Common myeloid progenitor, CD34-positive (primary cell): ENCODE results near the gene SRRM4.

ENCODE experiments used
- CTCF ChIA-PET: fragments of 350-600 bp; sonication (Branson Sonifier 250); formaldehyde crosslinking; loops from one replicate; lab custom pipeline; 2021; ENCODE audit warnings: antibody characterized with exemption; lab: Charles Lee
- POLR2A ChIA-PET: fragments of 350-600 bp; sonication (Branson Sonifier 250); formaldehyde crosslinking; loops from one replicate; lab custom pipeline; 2021; ENCODE audit warnings: antibody characterized with exemption; lab: Charles Lee
- DNase-seq, 3 donors: peaks; one replicate each; pipeline versions ENCODE4 v3.0.0 to v3.0.0-alpha.2; 2013
- H3K27ac ChIP-seq, 2 experiments: 1 replicate in 1 of 2; 2 replicates in 1 of 2; pipeline ENCODE4 v1.7.0; 2013; ENCODE audit warnings: inconsistent platforms in 2 of 2, low read length in 2 of 2, mild to moderate bottlenecking in 2 of 2, low read depth in 1 of 2, moderate library complexity in 1 of 2; ENCODE audit not compliant: severe bottlenecking in 2 of 2, insufficient read depth in 1 of 2, poor library complexity in 1 of 2
- H3K27me3 ChIP-seq, 5 experiments: replicated peaks in 2 of 5; 1 replicate in 3 of 5; 2 replicates in 2 of 5; pipeline versions ENCODE4 v1.6.1 to v1.7.0; 2013; ENCODE audit warnings: low read length in 4 of 5, mild to moderate bottlenecking in 2 of 5, moderate library complexity in 2 of 5, inconsistent platforms in 1 of 5; ENCODE audit not compliant: insufficient read depth in 5 of 5, control insufficient read depth in 4 of 5
- H3K36me3 ChIP-seq, 4 experiments: 1 replicate in 2 of 4; 2 replicates in 2 of 4; pipeline versions ENCODE4 v1.6.1 to v1.7.0; 2013; ENCODE audit warnings: low read length in 3 of 4, control low read depth in 1 of 4, mild to moderate bottlenecking in 1 of 4; ENCODE audit not compliant: control insufficient read depth in 4 of 4, insufficient read depth in 4 of 4
- H3K4me1 ChIP-seq, 4 experiments: 1 replicate in 3 of 4; 2 replicates in 1 of 4; pipeline versions ENCODE4 v1.6.1 to v1.7.1; 2013; ENCODE audit warnings: low read length in 3 of 4, mild to moderate bottlenecking in 3 of 4, control low read depth in 1 of 4, inconsistent platforms in 1 of 4, moderate library complexity in 1 of 4; ENCODE audit not compliant: control insufficient read depth in 4 of 4, insufficient read depth in 4 of 4; ENCODE audit errors: control extremely low read depth in 1 of 4
- H3K4me3 ChIP-seq, 7 experiments: 1 replicate in 4 of 7; 2 replicates in 3 of 7; pipeline versions ENCODE4 v1.5.1 to v1.7.0; 2013; ENCODE audit warnings: mild to moderate bottlenecking in 7 of 7, low read length in 6 of 7, moderate library complexity in 6 of 7, inconsistent platforms in 2 of 7, low read depth in 2 of 7, control low read depth in 1 of 7; ENCODE audit not compliant: insufficient read depth in 4 of 7, control insufficient read depth in 1 of 7; ENCODE audit errors: extremely low read depth in 1 of 7
- H3K9me3 ChIP-seq, 5 experiments: 1 replicate in 4 of 5; 2 replicates in 1 of 5; pipeline versions ENCODE4 v1.6.1 to v1.7.1; 2013; ENCODE audit warnings: low read length in 4 of 5, mild to moderate bottlenecking in 2 of 5, inconsistent platforms in 1 of 5, low read depth in 1 of 5, moderate library complexity in 1 of 5; ENCODE audit not compliant: control insufficient read depth in 4 of 5, insufficient read depth in 2 of 5; ENCODE audit errors: control extremely low read depth in 1 of 5
- WGBS: methylation state at CpG from one replicate; pipeline ENCODE4 v1.1.5; 2013; ENCODE audit not compliant: insufficient coverage; 5-methylcytosine and 5-hydroxymethylcytosine counted together

SRRM4 gene

GRCh38 chr12:119130523-119130922 is 149.2 kb downstream of the SRRM4 start:
- Histone ChIP-seq H3K4me3 (no peak overlapping the region), H3K27me3 (no peaks in the 10 kb centered on the region), H3K36me3 (no peaks in the 10 kb centered on the region), H3K27ac (no peak overlapping the region), H3K4me1 (no peaks in the 10 kb centered on the region), H3K9me3 (peaks cover 2 to 33% (median 8%) of the 10 kb centered on the region in 5 experiments)
- 90% methylated on average over 6 of the region's 10 CpGs for WGBS
- ChIA-PET CTCF (no interaction called here), POLR2A (no interaction called here)
- no peak for DNase-seq

GRCh38 chr12:119134284-119135072 is 153.1 kb downstream of the SRRM4 start:
- CTCF ChIA-PET = no interaction called here
- POLR2A ChIA-PET = no interaction called here
- DNase-seq = no peak
- Histone ChIP-seq H3K36me3 (no peaks in the 10 kb centered on the region), H3K9me3 (peaks cover 2 to 33% (median 8%) of the 10 kb centered on the region in 5 experiments), H3K4me1 (no peaks in the 10 kb centered on the region), H3K4me3 (no peak overlapping the region), H3K27ac (no peak overlapping the region), H3K27me3 (no peaks in the 10 kb centered on the region)
- 60% methylated on average over 3 of the region's 3 CpGs for WGBS

- Histone ChIP-seq H3K27me3 (peaks cover 0 to 1% (median 0%) of the 10 kb centered on the region in 5 experiments), H3K9me3 (peaks cover 2 to 24% (median 8%) of the 10 kb centered on the region in 5 experiments), H3K27ac (no peak overlapping the region), H3K4me1 (no peaks in the 10 kb centered on the region), H3K4me3 (no peak overlapping the region), H3K36me3 (no peaks in the 10 kb centered on the region)
- 86% methylated on average over 1 of the region's 4 CpGs for WGBS
- ChIA-PET POLR2A (no interaction called here), CTCF (no interaction called here)
- no peak for DNase-seq
Observed at GRCh38 chr12:119136811-119137410, 155.6 kb downstream of the SRRM4 start.

- Histone ChIP-seq H3K27me3 (peaks cover 0 to 8% (median 1%) of the 10 kb centered on the region in 5 experiments), H3K36me3 (no peaks in the 10 kb centered on the region), H3K9me3 (peaks cover 0 to 5% (median 0%) of the 10 kb centered on the region in 5 experiments), H3K4me1 (no peaks in the 10 kb centered on the region), H3K4me3 (no peak overlapping the region), H3K27ac (no peak overlapping the region)
- WGBS = 89% methylated on average over 2 of the region's 2 CpGs
- POLR2A ChIA-PET = interaction anchor here (0.7 kb wide), 1 partner anchor 20 kb away, joined by 4 read pairs; no protein-coding TSS in a partner anchor
- no peak for DNase-seq
- CTCF ChIA-PET = no interaction called here
Observed at GRCh38 chr12:119139448-119139847, 158.1 kb downstream of the SRRM4 start.

- H3K4me1 ChIP-seq = no peaks in the 10 kb centered on the region
- no peak for DNase-seq
- no peak overlapping the region for H3K27ac ChIP-seq
- ChIA-PET CTCF (no interaction called here), POLR2A (no interaction called here)
- H3K4me3 ChIP-seq = no peak overlapping the region
- no peaks in the 10 kb centered on the region for H3K9me3 ChIP-seq
- H3K27me3 ChIP-seq = peaks cover 0 to 17% (median 3%) of the 10 kb centered on the region in 5 experiments
- 45% methylated on average over 11 of the region's 13 CpGs for WGBS
- no peaks in the 10 kb centered on the region for H3K36me3 ChIP-seq
Observed at GRCh38 chr12:119145367-119145766, 164.0 kb downstream of the SRRM4 start.

GRCh38 chr12:119147847-119148448 is 166.6 kb downstream of the SRRM4 start:
- ChIA-PET POLR2A (no interaction called here), CTCF (no interaction called here)
- H3K4me3 ChIP-seq = no peak overlapping the region
- WGBS = 100% methylated on average over 1 of the region's 2 CpGs
- no peak overlapping the region for H3K27ac ChIP-seq
- peaks cover 0 to 13% (median 0%) of the 10 kb centered on the region in 5 experiments for H3K9me3 ChIP-seq
- H3K4me1 ChIP-seq = peaks cover 0 to under 1% (median 0%) of the 10 kb centered on the region in 4 experiments
- no peak for DNase-seq
- no peaks in the 10 kb centered on the region for H3K36me3 ChIP-seq
- H3K27me3 ChIP-seq = peaks cover 0 to 20% (median 5%) of the 10 kb centered on the region in 5 experiments

GRCh38 chr12:119149270-119149669 is 167.9 kb downstream of the SRRM4 start:
- Histone ChIP-seq H3K27me3 (peaks cover 0 to 17% (median 7%) of the 10 kb centered on the region in 5 experiments), H3K27ac (no peak overlapping the region), H3K36me3 (no peaks in the 10 kb centered on the region), H3K9me3 (peaks cover 0 to 13% (median 0%) of the 10 kb centered on the region in 5 experiments), H3K4me3 (no peak overlapping the region), H3K4me1 (peaks cover 0 to 12% (median 5%) of the 10 kb centered on the region in 4 experiments)
- DNase-seq = no peak
- POLR2A ChIA-PET = no interaction called here
- 94% methylated on average over 3 of the region's 7 CpGs for WGBS
- CTCF ChIA-PET = no interaction called here
